Lung (tissue), 12 donors: ENCODE data around the gene MED13. TPM values are rescaled to one million over a fixed set of nuclear protein-coding genes. Genes with fewer than 3 reads are reported as not detected.

Experiments
- ATAC-seq: fragments of 200-7000 bp; cut with Tn5 transposase; one replicate; pipeline ENCODE4 v1.9.1; 2020; ENCODE audit warnings: moderate number of reproducible peaks; ENCODE audit not compliant: insufficient read depth, low FRiP score
- DNase-seq, 3 donors: peaks; one replicate each; pipeline ENCODE4 v3.0.0-alpha.2; 2013 to 2017
- H3K27ac ChIP-seq, 2 donors: one replicate each; pipeline ENCODE4 v1.5.1; 2013; ENCODE audit warnings: mild to moderate bottlenecking in 2 of 2, moderate library complexity in 2 of 2, control low read depth in 1 of 2, inconsistent platforms in 1 of 2, low read depth in 1 of 2, low read length in 1 of 2
- H3K27me3 ChIP-seq, 3 donors: one replicate each; pipeline ENCODE4 v1.5.1; 2013; ENCODE audit warnings: low read length in 2 of 3; ENCODE audit not compliant: control insufficient read depth in 3 of 3, insufficient read depth in 3 of 3
- H3K36me3 ChIP-seq, 4 donors: one replicate each; pipeline ENCODE4 v1.5.1; 2013; ENCODE audit warnings: low read length in 4 of 4, mild to moderate bottlenecking in 1 of 4, moderate library complexity in 1 of 4; ENCODE audit not compliant: control insufficient read depth in 4 of 4, insufficient read depth in 4 of 4
- H3K4me1 ChIP-seq, 5 donors: one replicate each; pipeline ENCODE4 v1.5.1; 2013; ENCODE audit warnings: low read length in 5 of 5, mild to moderate bottlenecking in 2 of 5, moderate library complexity in 1 of 5; ENCODE audit not compliant: control insufficient read depth in 5 of 5, insufficient read depth in 5 of 5
- H3K4me3 ChIP-seq: one replicate; pipeline ENCODE4 v1.5.1; 2013; ENCODE audit warnings: mild to moderate bottlenecking, control low read depth, moderate library complexity
- H3K9ac ChIP-seq, 2 donors: one replicate each; pipeline ENCODE4 v1.5.1; 2013; ENCODE audit warnings: low read length in 2 of 2, control low read depth in 1 of 2; ENCODE audit not compliant: insufficient read depth in 1 of 2
- H3K9me3 ChIP-seq, 4 donors: one replicate each; pipeline ENCODE4 v1.5.1; 2013; ENCODE audit warnings: low read length in 3 of 4, mild to moderate bottlenecking in 1 of 4, moderate library complexity in 1 of 4; ENCODE audit not compliant: control insufficient read depth in 4 of 4, insufficient read depth in 3 of 4
- WGBS, 2 donors: extraction: QIAGEN DNeasy Blood & Tissue Kit; methylation state at CpG; one replicate each; pipeline ENCODE4 v1.1.7; 2013; 5-methylcytosine and 5-hydroxymethylcytosine counted together
- polyA plus RNA-seq, 2 donors: library from polyadenylated mRNA; stranded (reverse); fragments of 200-250 nt; gene quantifications; one replicate each; pipeline ENCODE4 v1.2.1, GENCODE V29; 2013
- total RNA-seq, 2 donors: library from RNA; depleted of rRNA in 1 of 2; stranded (reverse); fragments of >200 nt in 1 of 2; gene quantifications; one replicate each; pipeline ENCODE4 v1.2.1, GENCODE V29; 2014 to 2021
- TF ChIP-seq, protein P1 (sequence below): IDR thresholded peaks from 2 replicates; pipeline ENCODE4 v1.5.1; 2012; ENCODE audit warnings: mild to moderate bottlenecking; ENCODE audit errors: control extremely low read depth, extremely low read depth
- donor health status: control.
- donor health status: control.
- donor health status: Bipolar disorder and iron deficiency.
- donor health status: healthy.
- donor health status: DM: yes; HTN: yes; CAD: no.

Gene MED13
- total and polyA plus RNA-seq, 4 donors = 7.2 to 104 (median 38.1) TPM

DNA sequence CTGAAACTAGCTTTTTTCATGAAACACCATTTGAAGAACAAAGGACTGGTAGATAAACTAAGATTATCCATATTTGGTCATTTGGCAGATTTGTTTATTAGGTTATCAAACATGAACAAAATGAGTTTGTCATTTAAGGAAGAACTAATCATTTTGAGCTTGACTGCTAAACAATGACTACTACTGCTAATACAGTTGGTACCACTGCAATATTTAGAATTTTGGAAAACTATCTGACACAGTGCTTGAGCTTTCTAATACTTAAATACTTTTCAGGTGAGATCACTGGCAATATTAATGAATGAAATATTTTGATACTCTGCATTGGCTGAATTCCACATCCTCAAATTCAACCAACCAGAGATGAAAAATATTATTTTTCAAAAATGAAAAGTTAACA lies 47.2 kb downstream of the MED13 start:
- DNase-seq (no peak), ATAC-seq (no peak)
- no peak overlapping the region for H3K9ac ChIP-seq
- no peak overlapping the region for H3K27ac ChIP-seq
- TF ChIP-seq, protein P1, sequence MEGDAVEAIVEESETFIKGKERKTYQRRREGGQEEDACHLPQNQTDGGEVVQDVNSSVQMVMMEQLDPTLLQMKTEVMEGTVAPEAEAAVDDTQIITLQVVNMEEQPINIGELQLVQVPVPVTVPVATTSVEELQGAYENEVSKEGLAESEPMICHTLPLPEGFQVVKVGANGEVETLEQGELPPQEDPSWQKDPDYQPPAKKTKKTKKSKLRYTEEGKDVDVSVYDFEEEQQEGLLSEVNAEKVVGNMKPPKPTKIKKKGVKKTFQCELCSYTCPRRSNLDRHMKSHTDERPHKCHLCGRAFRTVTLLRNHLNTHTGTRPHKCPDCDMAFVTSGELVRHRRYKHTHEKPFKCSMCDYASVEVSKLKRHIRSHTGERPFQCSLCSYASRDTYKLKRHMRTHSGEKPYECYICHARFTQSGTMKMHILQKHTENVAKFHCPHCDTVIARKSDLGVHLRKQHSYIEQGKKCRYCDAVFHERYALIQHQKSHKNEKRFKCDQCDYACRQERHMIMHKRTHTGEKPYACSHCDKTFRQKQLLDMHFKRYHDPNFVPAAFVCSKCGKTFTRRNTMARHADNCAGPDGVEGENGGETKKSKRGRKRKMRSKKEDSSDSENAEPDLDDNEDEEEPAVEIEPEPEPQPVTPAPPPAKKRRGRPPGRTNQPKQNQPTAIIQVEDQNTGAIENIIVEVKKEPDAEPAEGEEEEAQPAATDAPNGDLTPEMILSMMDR = no peak
- H3K4me1 ChIP-seq = peaks cover 0 to 2% (median 0%) of the 10 kb centered on the region in 5 donors
- no peak overlapping the region for H3K4me3 ChIP-seq
- H3K27me3 ChIP-seq = no peaks in the 10 kb centered on the region
- peaks cover 6 to 39% (median 18%) of the 10 kb centered on the region in 4 donors for H3K36me3 ChIP-seq
- H3K9me3 ChIP-seq = no peaks in the 10 kb centered on the region

DNA sequence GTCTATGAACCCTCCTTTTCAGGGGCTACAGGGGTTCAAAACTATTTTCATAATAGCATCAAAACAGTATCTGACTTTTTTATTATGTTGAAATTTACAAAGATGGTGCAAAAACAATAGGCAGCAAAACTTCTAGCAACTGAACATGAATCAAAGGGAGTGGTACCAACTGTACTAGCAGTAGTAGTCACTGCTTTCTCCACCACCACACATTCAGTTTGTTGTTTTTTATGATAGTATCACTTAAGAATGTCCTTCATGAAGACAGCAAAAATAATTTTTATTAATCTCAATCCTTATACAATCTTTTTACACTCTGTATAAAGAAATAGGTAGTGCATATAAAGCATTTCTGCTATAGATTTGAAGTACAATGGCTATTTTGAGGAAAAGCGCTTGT lies 47.6 kb downstream of the MED13 start:
- TF ChIP-seq, protein P1 = no peak
- Histone ChIP-seq H3K9me3 (no peaks in the 10 kb centered on the region), H3K9ac (no peak overlapping the region), H3K4me3 (no peak overlapping the region), H3K27me3 (no peaks in the 10 kb centered on the region), H3K36me3 (peaks cover 2 to 36% (median 17%) of the 10 kb centered on the region in 4 donors), H3K4me1 (peaks cover 0 to 2% (median 0%) of the 10 kb centered on the region in 5 donors), H3K27ac (no peak overlapping the region)
- DNase-seq (no peak), ATAC-seq (no peak)
- WGBS, 2 donors = 97 to 100% methylated on average over 1 of the region's 1 CpG

DNA sequence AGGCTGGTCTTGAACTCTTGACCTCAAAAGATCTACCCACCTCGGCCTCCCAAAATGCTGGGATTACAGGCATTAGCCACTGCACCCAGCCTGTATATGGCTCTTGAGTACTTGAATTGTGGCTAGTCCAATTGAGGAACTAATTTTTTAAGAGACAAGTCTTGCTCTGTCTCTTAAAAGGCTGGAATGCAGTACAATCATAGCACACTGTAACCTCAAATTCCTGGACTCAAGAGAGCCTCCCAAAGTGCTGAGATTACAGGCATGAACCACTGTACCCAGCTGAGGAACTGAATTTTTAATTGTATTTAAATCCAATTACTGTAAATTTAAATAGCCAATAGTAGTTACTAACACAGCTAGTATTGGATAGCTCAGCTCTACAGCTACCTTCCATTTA lies 50.6 kb downstream of the MED13 start:
- TF ChIP-seq, protein P1 = no peak
- DNase-seq = no peak
- Histone ChIP-seq H3K27me3 (no peaks in the 10 kb centered on the region), H3K27ac (no peak overlapping the region), H3K9ac (no peak overlapping the region), H3K4me1 (peaks cover 0 to 2% (median 0%) of the 10 kb centered on the region in 5 donors), H3K9me3 (no peaks in the 10 kb centered on the region), H3K4me3 (no peak overlapping the region), H3K36me3 (peaks cover 0 to 39% (median 22%) of the 10 kb centered on the region in 4 donors)
- no peak for ATAC-seq
- WGBS, 2 donors = 98 to 100% methylated on average over 1 of the region's 1 CpG

DNA sequence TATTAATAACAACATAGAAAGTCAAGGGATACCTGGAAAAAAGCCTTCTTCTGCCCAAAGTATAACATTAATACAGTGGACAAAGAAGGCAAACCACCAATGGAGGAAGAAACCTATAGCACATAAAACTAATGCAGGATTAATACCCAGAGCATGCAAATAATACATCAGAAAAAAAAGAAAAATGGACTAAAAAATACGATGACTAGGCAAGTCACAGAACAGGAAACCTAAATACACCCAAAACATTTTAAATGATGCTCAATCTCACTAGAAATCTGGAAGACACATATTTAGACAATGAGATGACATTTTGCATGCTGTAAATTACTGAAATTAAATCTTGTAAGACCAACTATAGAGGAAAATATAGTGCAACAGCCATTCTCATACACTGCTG lies 55.9 kb downstream of the MED13 start:
- ATAC-seq (no peak), DNase-seq (no peak)
- TF ChIP-seq, protein P1 = no peak
- Histone ChIP-seq H3K4me3 (no peak overlapping the region), H3K36me3 (peaks cover 0 to 30% (median 18%) of the 10 kb centered on the region in 4 donors), H3K27ac (no peak overlapping the region), H3K27me3 (no peaks in the 10 kb centered on the region), H3K9me3 (no peaks in the 10 kb centered on the region), H3K9ac (no peak overlapping the region), H3K4me1 (no peaks in the 10 kb centered on the region)
- WGBS, 2 donors = 50 to 83% methylated on average over 1 of the region's 1 CpG
